K562 (cell line): ENCODE measurements around the gene TXK. TPM values are rescaled to one million over a fixed set of nuclear protein-coding genes. Genes with fewer than 3 reads are reported as not detected.

Experiments used
- ATAC-seq: fragments of 200-7000 bp; cut with Tn5 transposase; 3 replicates; pipeline ENCODE4 v1.9.1; 2020; ENCODE audit warnings: moderate library complexity
- BruUV-seq: library from RNA; stranded (reverse); fragments of 400-500 nt; replicated peaks from 2 replicates; lab custom pipeline; 2021; lab: Mats Ljungman, UMichigan
- CTCF ChIA-PET: fragments of 300-600 bp; formaldehyde crosslinking; extraction: SDS; loops from one replicate; lab custom pipeline; 2021; ENCODE audit warnings: low intra/inter-chr PET ratio; lab: Yijun Ruan, JAX
- POLR2A ChIA-PET: fragments of 300-600, 350-650 bp; sonication (Branson Sonifier 250); formaldehyde crosslinking; extraction: SDS; loops from one replicate; lab custom pipeline; 2021; ENCODE audit warnings: antibody characterized with exemption, inconsistent platforms; lab: Yijun Ruan, JAX
- DNase-seq, 4 experiments: peaks; one replicate each; pipeline versions ENCODE4 v3.0.0 to v3.0.0-alpha.2; 2011 to 2018; ENCODE audit warnings: low spot score in 3 of 4, mixed read lengths in 3 of 4; ENCODE audit errors: extremely low read depth in 1 of 4
- FAIRE-seq: peaks from 2 replicates; lab custom pipeline; 2011; peaks lifted over from hg19 to GRCh38; lab: Jason Lieb, UNC
- H2AFZ ChIP-seq: 2 replicates; pipeline ENCODE4 v1.6.0; 2011; ENCODE audit warnings: low read depth, low read length, control low read depth, inconsistent platforms
- H3K27ac ChIP-seq: fragments of 200-600 bp; 3 replicates; pipeline ENCODE4 v1.8.0; 2011; ENCODE audit warnings: low read depth, mild to moderate bottlenecking, control low read depth, inconsistent platforms, low read length, moderate library complexity, mixed read lengths; ENCODE audit errors: extremely low read depth
- H3K27me3 ChIP-seq, 2 experiments: fragments of 300-600 bp in 1 of 2; 2 replicates in 1 of 2; 3 replicates in 1 of 2; pipeline versions ENCODE4 v1.6.0 to v1.8.0; 2011; ENCODE audit warnings: inconsistent platforms in 2 of 2, low read length in 2 of 2, mild to moderate bottlenecking in 1 of 2, mixed read lengths in 1 of 2, moderate library complexity in 1 of 2; ENCODE audit not compliant: control insufficient read depth in 2 of 2, insufficient read depth in 2 of 2
- H3K36me3 ChIP-seq: fragments of 300-600 bp; 3 replicates; pipeline ENCODE4 v1.8.0; 2011; ENCODE audit warnings: mild to moderate bottlenecking, low read length, inconsistent platforms; ENCODE audit not compliant: control insufficient read depth, insufficient read depth
- H3K4me1 ChIP-seq, 2 experiments: fragments of 200-600 bp in 1 of 2; replicated peaks in 1 of 2; 2 replicates in 1 of 2; 3 replicates in 1 of 2; pipeline versions ENCODE4 v1.5.1 to v1.8.0; 2011; ENCODE audit warnings: inconsistent platforms in 2 of 2, low read length in 2 of 2, mild to moderate bottlenecking in 1 of 2, mixed read lengths in 1 of 2, moderate library complexity in 1 of 2; ENCODE audit not compliant: control insufficient read depth in 2 of 2, insufficient read depth in 2 of 2
- H3K4me2 ChIP-seq: 2 replicates; pipeline ENCODE4 v1.6.1; 2011; ENCODE audit warnings: low read length, control low read depth, inconsistent platforms, mixed read lengths; ENCODE audit not compliant: insufficient read depth
- H3K4me3 ChIP-seq: fragments of 200-600 bp; sonication (generic), shearing (Covaris generic); 2 replicates; pipeline ENCODE4 v1.5.1; 2016; ENCODE audit warnings: control low read depth, inconsistent platforms
- H3K79me2 ChIP-seq: fragments of 200-600 bp; 3 replicates; pipeline ENCODE4 v1.8.0; 2011; ENCODE audit warnings: low read length, inconsistent platforms; ENCODE audit not compliant: control insufficient read depth, insufficient read depth
- H3K9ac ChIP-seq, 2 experiments: 2 replicates each; pipeline versions ENCODE4 v1.6.0 to v1.6.1; 2011; ENCODE audit warnings: low read depth in 2 of 2, low read length in 2 of 2, control low read depth in 1 of 2, inconsistent platforms in 1 of 2, mild to moderate bottlenecking in 1 of 2, mixed read lengths in 1 of 2; ENCODE audit not compliant: insufficient read depth in 1 of 2
- H3K9me1 ChIP-seq: one replicate; pipeline ENCODE4 v1.6.0; 2011; ENCODE audit warnings: inconsistent platforms, mild to moderate bottlenecking, low read length, moderate library complexity; ENCODE audit not compliant: control insufficient read depth, insufficient read depth
- H3K9me3 ChIP-seq: replicated peaks from 2 replicates; pipeline ENCODE4 v1.5.1; 2011; ENCODE audit warnings: low read depth, low read length, inconsistent platforms; ENCODE audit not compliant: control insufficient read depth, insufficient read depth
- H4K20me1 ChIP-seq: replicated peaks from 2 replicates; pipeline ENCODE4 v1.6.1; 2011; ENCODE audit warnings: low read length, inconsistent platforms, mixed read lengths; ENCODE audit not compliant: control insufficient read depth, insufficient read depth
- GTF2A2 ChIP-seq: IDR thresholded peaks from 2 replicates; pipeline ENCODE4 v1.6.1; 2016; ENCODE audit warnings: mild to moderate bottlenecking, missing genetic modification characterization, missing compliant biosample characterization
- NONO ChIP-seq, 2 experiments: fragments of 200-400 bp in 1 of 2; fragments of 450-650 bp in 1 of 2; formaldehyde crosslinking in 1 of 2; IDR thresholded peaks; 2 replicates each; pipeline ENCODE4 v1.6.1; 2017; ENCODE audit warnings: low read depth in 2 of 2, mild to moderate bottlenecking in 2 of 2, moderate library complexity in 2 of 2, low read length in 1 of 2
- NUFIP1 ChIP-seq: fragments of 450-650 bp; IDR thresholded peaks from 2 replicates; pipeline ENCODE4 v1.6.1; 2018; ENCODE audit not compliant: partially characterized antibody
- RBM39 ChIP-seq: fragments of 200-400 bp; formaldehyde crosslinking; optimal IDR thresholded peaks from 2 replicates; pipeline ENCODE3; 2018; ENCODE audit warnings: low read depth, low read length
- ZBTB12 ChIP-seq: fragments of 250-450 bp; sonication (Bioruptor Pico); IDR thresholded peaks from 2 replicates; pipeline ENCODE4 v1.4.0; 2020
- in situ Hi-C: fragments of 300-500 bp; cut with MboI; formaldehyde crosslinking; loops from 4 replicates; pipeline ENCODE4 v1.15.0; 2018; ENCODE audit warnings: inconsistent platforms, mixed read lengths
- intact Hi-C: fragments of 100-400 bp; cut with micrococcal nuclease; formaldehyde crosslinking; loops from 2 replicates; pipeline ENCODE4 v1.14.2; 2022
- polyA plus RNA-seq, 8 experiments: library from polyadenylated mRNA; depleted of rRNA in 4 of 8; stranded (reverse) in 5 of 8; unstranded in 3 of 8; fragments of >200 nt; fragmentation: Nextera tagmentation in 2 of 8; fragmentation: Illumina TruSeq in 1 of 8; extraction: Ambion mirVana in 2 of 8; extraction: Trizol in 1 of 8; gene quantifications; 2 replicates each; pipeline versions ENCODE4 v1.2.1 to v1.2.3, GENCODE V29; 2011 to 2014; ENCODE audit warnings: inconsistent platforms in 1 of 8, missing spikeins in 1 of 8
- total RNA-seq, 7 experiments: library from RNA; depleted of rRNA in 6 of 7; stranded (reverse); fragments of >200 nt in 6 of 7; fragmentation: Illumina TruSeq in 2 of 7; extraction: Trizol in 2 of 7; gene quantifications; 2 replicates each; pipeline versions ENCODE4 v1.2.1 to v1.2.3, GENCODE V29; 2011 to 2021; ENCODE audit warnings: low replicate concordance in 1 of 7
- TF ChIP-seq, protein P1 (sequence below): fragments of 250-450 bp; sonication (Bioruptor Pico); IDR thresholded peaks from 2 replicates; pipeline ENCODE4 v1.4.0; 2020; ENCODE audit warnings: mild to moderate bottlenecking, moderate library complexity, borderline replicate concordance
- TF ChIP-seq, protein P2 (sequence below): fragments of 250-450 bp; sonication (Bioruptor Pico); IDR thresholded peaks from 2 replicates; pipeline ENCODE4 v1.8.0; 2022; ENCODE audit warnings: inconsistent platforms, mild to moderate bottlenecking, moderate library complexity, borderline replicate concordance

The TXK gene
- total and polyA plus RNA-seq, 9 of the 15 experiments (the other 6 are each of a cell fraction or from before 2014, with no cell fraction given) = 0.24 to 1.1 (median 0.45) TPM; not detected in 1

DNA sequence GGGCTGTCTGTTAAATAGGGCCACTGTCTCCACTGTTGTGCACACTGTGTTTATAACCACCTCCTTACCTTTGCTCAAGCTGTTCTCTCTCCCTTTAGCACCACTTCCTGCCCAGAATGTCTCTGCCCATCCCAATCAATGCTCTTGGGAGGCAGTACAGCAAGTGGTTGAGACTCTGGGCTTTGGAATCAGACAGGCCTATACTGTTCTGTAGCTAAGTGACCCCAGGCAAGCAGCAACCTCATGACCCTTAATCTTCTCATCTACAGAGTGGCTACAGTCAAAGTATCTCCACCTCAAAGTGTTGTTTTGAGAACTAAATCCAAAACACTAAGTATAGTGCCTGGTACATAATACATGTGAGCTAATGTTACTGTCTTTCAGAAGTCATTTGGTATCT is 3.8 kb upstream of the TXK start:
- Histone ChIP-seq H3K36me3 (peaks cover 53% of the 10 kb centered on the region), H3K9me1 (no peaks in the 10 kb centered on the region), H3K4me3 (no peak overlapping the region), H3K27ac (no peak overlapping the region), H4K20me1 (no peaks in the 10 kb centered on the region), H3K9ac (no peak overlapping the region), H3K79me2 (no peaks in the 10 kb centered on the region), H3K4me2 (no peak overlapping the region), H3K9me3 (no peaks in the 10 kb centered on the region), H2AFZ (no peak overlapping the region), H3K4me1 (no peaks in the 10 kb centered on the region), H3K27me3 (no peaks in the 10 kb centered on the region)
- CTCF ChIA-PET = no interaction called here
- POLR2A ChIA-PET = interaction anchor here (0.6 kb wide), 2 partner anchors 8 to 392 kb away, joined by 3 to 5 read pairs; no protein-coding TSS in a partner anchor
- TF ChIP-seq ZBTB12 (CRISPR knock-in tag) = no peak
- no peak for TF ChIP-seq NONO (IDR thresholded peaks at IDR 0.05; ENCODE audit: low read depth in 2 of 2, low read length in 1 of 2)
- TF ChIP-seq RBM39 = no peak
- TF ChIP-seq, protein P1, sequence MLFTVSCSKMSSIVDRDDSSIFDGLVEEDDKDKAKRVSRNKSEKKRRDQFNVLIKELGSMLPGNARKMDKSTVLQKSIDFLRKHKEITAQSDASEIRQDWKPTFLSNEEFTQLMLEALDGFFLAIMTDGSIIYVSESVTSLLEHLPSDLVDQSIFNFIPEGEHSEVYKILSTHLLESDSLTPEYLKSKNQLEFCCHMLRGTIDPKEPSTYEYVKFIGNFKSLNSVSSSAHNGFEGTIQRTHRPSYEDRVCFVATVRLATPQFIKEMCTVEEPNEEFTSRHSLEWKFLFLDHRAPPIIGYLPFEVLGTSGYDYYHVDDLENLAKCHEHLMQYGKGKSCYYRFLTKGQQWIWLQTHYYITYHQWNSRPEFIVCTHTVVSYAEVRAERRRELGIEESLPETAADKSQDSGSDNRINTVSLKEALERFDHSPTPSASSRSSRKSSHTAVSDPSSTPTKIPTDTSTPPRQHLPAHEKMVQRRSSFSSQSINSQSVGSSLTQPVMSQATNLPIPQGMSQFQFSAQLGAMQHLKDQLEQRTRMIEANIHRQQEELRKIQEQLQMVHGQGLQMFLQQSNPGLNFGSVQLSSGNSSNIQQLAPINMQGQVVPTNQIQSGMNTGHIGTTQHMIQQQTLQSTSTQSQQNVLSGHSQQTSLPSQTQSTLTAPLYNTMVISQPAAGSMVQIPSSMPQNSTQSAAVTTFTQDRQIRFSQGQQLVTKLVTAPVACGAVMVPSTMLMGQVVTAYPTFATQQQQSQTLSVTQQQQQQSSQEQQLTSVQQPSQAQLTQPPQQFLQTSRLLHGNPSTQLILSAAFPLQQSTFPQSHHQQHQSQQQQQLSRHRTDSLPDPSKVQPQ (CRISPR knock-in tag) = no peak
- TF ChIP-seq NUFIP1 = no peak
- TF ChIP-seq, protein P2, sequence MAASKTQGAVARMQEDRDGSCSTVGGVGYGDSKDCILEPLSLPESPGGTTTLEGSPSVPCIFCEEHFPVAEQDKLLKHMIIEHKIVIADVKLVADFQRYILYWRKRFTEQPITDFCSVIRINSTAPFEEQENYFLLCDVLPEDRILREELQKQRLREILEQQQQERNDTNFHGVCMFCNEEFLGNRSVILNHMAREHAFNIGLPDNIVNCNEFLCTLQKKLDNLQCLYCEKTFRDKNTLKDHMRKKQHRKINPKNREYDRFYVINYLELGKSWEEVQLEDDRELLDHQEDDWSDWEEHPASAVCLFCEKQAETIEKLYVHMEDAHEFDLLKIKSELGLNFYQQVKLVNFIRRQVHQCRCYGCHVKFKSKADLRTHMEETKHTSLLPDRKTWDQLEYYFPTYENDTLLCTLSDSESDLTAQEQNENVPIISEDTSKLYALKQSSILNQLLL (CRISPR knock-in tag) = no peak
- no peak for TF ChIP-seq GTF2A2 (tag)
- intact Hi-C loops (no loop called here), in situ Hi-C loops (no loop called here)
- DNase-seq (no peak), FAIRE-seq (no peak), ATAC-seq (no peak)
- TSS peak; percentile 22 for BruUV-seq
